Lower leg skin (tissue), 4 donors: ENCODE results near the gene ST8SIA5. TPM values are rescaled to one million over a fixed set of nuclear protein-coding genes. Genes with fewer than 3 reads are reported as not detected.

Source experiments
- DNase-seq, 2 donors: peaks; one replicate each; pipeline ENCODE4 v3.0.0-alpha.2; 2019; ENCODE audit warnings: low spot score in 2 of 2
- H3K4me3 ChIP-seq: fragments of 200-600 bp; sonication (generic); 2 replicates; pipeline ENCODE4 v1.5.1; 2017; ENCODE audit warnings: mild to moderate bottlenecking, low read depth; ENCODE audit not compliant: poor library complexity, severe bottlenecking
- CTCF ChIP-seq, 3 donors: fragments of 450-650 bp; IDR thresholded peaks; one replicate each; pipeline ENCODE4 v1.5.1; 2016; ENCODE audit warnings: antibody characterized with exemption in 3 of 3, mild to moderate bottlenecking in 3 of 3, moderate library complexity in 2 of 3
- POLR2A ChIP-seq, 2 donors: fragments of 450-650 bp; IDR thresholded peaks; one replicate each; pipeline ENCODE4 v1.6.1; 2016 to 2017; ENCODE audit warnings: antibody characterized with exemption in 2 of 2, mild to moderate bottlenecking in 1 of 2, moderate library complexity in 1 of 2
- WGBS, 2 donors: methylation state at CpG; one replicate each; pipeline ENCODE4 v1.1.5; 2018; 5-methylcytosine and 5-hydroxymethylcytosine counted together
- intact Hi-C: fragments of 100-400 bp; cut with DNase I; formaldehyde crosslinking; loops from one replicate; pipeline ENCODE4 v1.15.0; 2023; ENCODE audit warnings: low total_unique reads
- total RNA-seq, 4 donors: library from RNA; depleted of rRNA; stranded (reverse); fragments of >200 nt; gene quantifications; one replicate each; pipeline ENCODE4 v1.1.0, GENCODE V29; 2016

Gene ST8SIA5
- total RNA-seq, 4 donors from 2014 or later = not detected

- whole genome bisulfite sequencing, 2 donors = 72% methylated on average over 5 of the region's 5 CpGs
- no peak overlapping the region for H3K4me3 ChIP-seq
Measured at GRCh38 chr18:46772357-46772756, 15.5 kb upstream of the ST8SIA5 start.

GRCh38 chr18:46771141-46771540, 14.3 kb upstream of the ST8SIA5 start:
- 27 to 28% methylated on average over 3 of the region's 3 CpGs for WGBS, 2 donors
- no peak for TF ChIP-seq CTCF (IDR thresholded peaks at IDR 0.05)
- TF ChIP-seq POLR2A (IDR thresholded peaks at IDR 0.05) = no peak
- DNase-seq = no peak
- intact Hi-C loops = no loop called here
- no peak overlapping the region for H3K4me3 ChIP-seq

More at GRCh38 chr18:46772357-46772756, 15.5 kb upstream of the ST8SIA5 start:
- DNase-seq = no peak
- intact Hi-C loops = no loop called here
- TF ChIP-seq POLR2A (IDR thresholded peaks at IDR 0.05) = no peak
- TF ChIP-seq CTCF (IDR thresholded peaks at IDR 0.05) = no peak

GRCh38 chr18:46770708-46771107, 13.9 kb upstream of the ST8SIA5 start:
- no peak for DNase-seq
- no peak overlapping the region for H3K4me3 ChIP-seq
- intact Hi-C loops = no loop called here
- no peak for TF ChIP-seq CTCF (IDR thresholded peaks at IDR 0.05)
- no peak for TF ChIP-seq POLR2A (IDR thresholded peaks at IDR 0.05)
- 64 to 69% methylated on average over 2 of the region's 2 CpGs for whole genome bisulfite sequencing, 2 donors

GRCh38 chr18:46768166-46768921, 11.5 kb upstream of the ST8SIA5 start:
- no peak for TF ChIP-seq CTCF (IDR thresholded peaks at IDR 0.05)
- no peak for TF ChIP-seq POLR2A (IDR thresholded peaks at IDR 0.05)
- intact Hi-C loops = no loop called here
- WGBS, 2 donors = 68% methylated on average over 9 of the region's 9 CpGs
- no peak overlapping the region for H3K4me3 ChIP-seq
- no peak for DNase-seq

GRCh38 chr18:46767217-46767616, 10.4 kb upstream of the ST8SIA5 start:
- H3K4me3 ChIP-seq = no peak overlapping the region
- intact Hi-C loops = no loop called here
- TF ChIP-seq CTCF (IDR thresholded peaks at IDR 0.05) = no peak
- no peak for TF ChIP-seq POLR2A (IDR thresholded peaks at IDR 0.05)
- DNase-seq = no peak

GRCh38 chr18:46764586-46764985, 7.7 kb upstream of the ST8SIA5 start:
- H3K4me3 ChIP-seq = no peak overlapping the region
- intact Hi-C loops = no loop called here
- DNase-seq = no peak
- no peak for TF ChIP-seq CTCF (IDR thresholded peaks at IDR 0.05)
- 87 to 94% methylated on average over 2 of the region's 2 CpGs for WGBS, 2 donors
